A549 (cell line): ENCODE measurements around the gene ZFAND2B. TPM values are rescaled to one million over a fixed set of nuclear protein-coding genes. Genes with fewer than 3 reads are reported as not detected.

Experiments used
- ATAC-seq, 2 experiments: fragments of 200-7000 bp in 1 of 2; fragments of >200 bp in 1 of 2; cut with Nextera tagmentation in 1 of 2; cut with Tn5 transposase in 1 of 2; 3 replicates each; pipeline versions ENCODE4 v1.8.0 to v1.9.1; 2018 to 2020; ENCODE audit warnings: mild to moderate bottlenecking in 1 of 2, moderate library complexity in 1 of 2
- CTCF ChIA-PET: fragments of 300-600 bp; sonication (Branson Sonifier 250); formaldehyde crosslinking; extraction: SDS; loops from one replicate; lab custom pipeline; 2021; ENCODE audit warnings: antibody characterized with exemption, inconsistent platforms; lab: Yijun Ruan, JAX
- POLR2A ChIA-PET: fragments of 350-600 bp; formaldehyde crosslinking; extraction: SDS; loops from one replicate; lab custom pipeline; 2021; ENCODE audit warnings: antibody characterized with exemption, inconsistent platforms; lab: Yijun Ruan, JAX
- DNase-seq, 2 experiments: peaks; one replicate each; pipeline versions ENCODE4 v3.0.0 to v3.0.0-alpha.2; 2011 to 2016; ENCODE audit warnings: low read depth in 1 of 2, low spot score in 1 of 2
- FAIRE-seq: peaks from 2 replicates; lab custom pipeline; 2011; peaks lifted over from hg19 to GRCh38; lab: Jason Lieb, UNC
- H3K27ac ChIP-seq, 2 experiments: fragments of >200 bp; sonication (Bioruptor Twin); formaldehyde crosslinking; 3 replicates each; pipeline ENCODE4 v1.5.1; 2016 to 2017
- H3K4me1 ChIP-seq: fragments of >200 bp; sonication (Bioruptor Twin); formaldehyde crosslinking; 3 replicates; pipeline ENCODE4 v1.6.1; 2016
- H3K4me2 ChIP-seq: fragments of >200 bp; sonication (Bioruptor Twin); formaldehyde crosslinking; 3 replicates; pipeline ENCODE4 v1.6.1; 2016
- H3K4me3 ChIP-seq: fragments of >200 bp; sonication (Bioruptor Twin); formaldehyde crosslinking; 3 replicates; pipeline ENCODE4 v1.5.1; 2016
- H3K9me3 ChIP-seq: fragments of >200 bp; sonication (Bioruptor Twin); formaldehyde crosslinking; 3 replicates; pipeline ENCODE4 v1.6.1; 2016
- BHLHE40 ChIP-seq: IDR thresholded peaks from 2 replicates; pipeline ENCODE4 v1.6.1; 2012; ENCODE audit warnings: low read depth, low read length, inconsistent platforms
- CHD4 ChIP-seq: fragments of 200-600 bp; sonication (generic); IDR thresholded peaks from 2 replicates; pipeline ENCODE4 v1.6.1; 2016; ENCODE audit warnings: antibody characterized with exemption, mild to moderate bottlenecking, borderline replicate concordance
- EHF ChIP-seq: fragments of 250-450 bp; sonication (Bioruptor Pico); IDR thresholded peaks from 2 replicates; pipeline ENCODE4 v1.5.0; 2020; ENCODE audit warnings: mild to moderate bottlenecking
- ELK1 ChIP-seq: fragments of 150-350 bp; IDR thresholded peaks from 2 replicates; pipeline ENCODE4 v1.6.1; 2014; ENCODE audit warnings: low read depth, mild to moderate bottlenecking, low read length
- ESRRA ChIP-seq: fragments of 150-350 bp; IDR thresholded peaks from 2 replicates; pipeline ENCODE4 v1.6.1; 2014; ENCODE audit warnings: mild to moderate bottlenecking, low read length, borderline replicate concordance
- FOSL2 ChIP-seq, 2 experiments: fragments of 450-650 bp in 1 of 2; fragments of >200 bp in 1 of 2; sonication (Bioruptor Twin) in 1 of 2; formaldehyde crosslinking; IDR thresholded peaks; 2 replicates each; pipeline versions ENCODE4 v1.5.0 to v1.6.1; 2016 to 2020; ENCODE audit warnings: mild to moderate bottlenecking in 1 of 2, moderate library complexity in 1 of 2
- FOXS1 ChIP-seq: fragments of 250-450 bp; sonication (Bioruptor Pico); IDR thresholded peaks from 2 replicates; pipeline ENCODE4 v1.5.0; 2020; ENCODE audit warnings: mild to moderate bottlenecking, moderate library complexity
- HDAC2 ChIP-seq: fragments of 200-600 bp; sonication (generic); IDR thresholded peaks from 2 replicates; pipeline ENCODE4 v1.6.1; 2016
- HEYL ChIP-seq: fragments of 250-450 bp; sonication (Bioruptor Pico); IDR thresholded peaks from 2 replicates; pipeline ENCODE4 v1.8.0; 2021; ENCODE audit warnings: mild to moderate bottlenecking, moderate library complexity
- HOXA7 ChIP-seq: fragments of 250-450 bp; sonication (Bioruptor Pico); IDR thresholded peaks from 2 replicates; pipeline ENCODE4 v1.5.0; 2020; ENCODE audit warnings: mild to moderate bottlenecking, moderate library complexity
- HOXB13 ChIP-seq: fragments of 250-450 bp; sonication (Bioruptor Pico); IDR thresholded peaks from 2 replicates; pipeline ENCODE4 v1.5.0; 2020; ENCODE audit warnings: low read depth, mild to moderate bottlenecking, moderate library complexity
- KDM5A ChIP-seq: fragments of 200-600 bp; sonication (generic); IDR thresholded peaks from 2 replicates; pipeline ENCODE4 v1.6.1; 2016; ENCODE audit warnings: antibody characterized with exemption, mild to moderate bottlenecking
- MAZ ChIP-seq: fragments of 150-350 bp; IDR thresholded peaks from 2 replicates; pipeline ENCODE4 v1.6.1; 2014; ENCODE audit warnings: antibody characterized with exemption, low read depth, low read length, borderline replicate concordance
- NR3C1 ChIP-seq: fragments of >200 bp; sonication (Bioruptor Twin); formaldehyde crosslinking; IDR thresholded peaks from 3 replicates; pipeline ENCODE4 v1.6.1; 2017
- PHF8 ChIP-seq: fragments of 200-600 bp; sonication (generic); IDR thresholded peaks from 2 replicates; pipeline ENCODE4 v1.6.1; 2016; ENCODE audit warnings: low read depth, mild to moderate bottlenecking, antibody characterized with exemption, moderate library complexity, borderline replicate concordance
- RAD21 ChIP-seq, 2 experiments: fragments of >200 bp in 1 of 2; sonication (Bioruptor Twin) in 1 of 2; formaldehyde crosslinking in 1 of 2; IDR thresholded peaks in 1 of 2; conservative IDR thresholded peaks in 1 of 2; 2 replicates in 1 of 2; 3 replicates in 1 of 2; pipeline ENCODE4 v1.6.1; 2012 to 2018; ENCODE audit warnings: inconsistent platforms in 1 of 2
- RCOR1 ChIP-seq: fragments of 150-350 bp; IDR thresholded peaks from 2 replicates; pipeline ENCODE4 v1.6.1; 2014; ENCODE audit warnings: antibody characterized with exemption, low read length, low read depth
- RNF2 ChIP-seq: fragments of 200-600 bp; sonication (generic); IDR thresholded peaks from 2 replicates; pipeline ENCODE4 v1.6.1; 2016; ENCODE audit warnings: low read depth, mild to moderate bottlenecking, antibody characterized with exemption, moderate library complexity, borderline replicate concordance
- SMC3 ChIP-seq: fragments of >200 bp; sonication (Bioruptor Twin); formaldehyde crosslinking; IDR thresholded peaks from 3 replicates; pipeline ENCODE4 v1.6.1; 2018; ENCODE audit warnings: inconsistent platforms
- SREBF2 ChIP-seq: fragments of 450-650 bp; IDR thresholded peaks from 2 replicates; pipeline ENCODE4 v1.6.1; 2014; ENCODE audit warnings: mild to moderate bottlenecking, moderate library complexity
- TFCP2L1 ChIP-seq: fragments of 250-450 bp; sonication (Bioruptor Pico); IDR thresholded peaks from 2 replicates; pipeline ENCODE4 v1.5.0; 2021; ENCODE audit warnings: mild to moderate bottlenecking
- ZFP36 ChIP-seq: fragments of 450-650 bp; IDR thresholded peaks from 2 replicates; pipeline ENCODE4 v1.6.1; 2014; ENCODE audit warnings: borderline replicate concordance; ENCODE audit not compliant: partially characterized antibody
- ZNF302 ChIP-seq: fragments of 250-450 bp; sonication (Bioruptor Pico); IDR thresholded peaks from 2 replicates; pipeline ENCODE4 v1.9.0; 2021; ENCODE audit warnings: inconsistent platforms, mild to moderate bottlenecking, moderate library complexity
- ZSCAN20 ChIP-seq: fragments of 250-450 bp; sonication (Bioruptor Pico); IDR thresholded peaks from 2 replicates; pipeline ENCODE4 v1.8.0; 2022; ENCODE audit warnings: mild to moderate bottlenecking, moderate library complexity
- whole genome bisulfite sequencing: methylation state at CpG from one replicate; pipeline ENCODE4 v1.1.6; 2017; ENCODE audit errors: missing lambda C conversion rate; 5-methylcytosine and 5-hydroxymethylcytosine counted together
- polyA plus RNA-seq, 4 experiments: library from polyadenylated mRNA; depleted of rRNA in 3 of 4; stranded (reverse); fragments of >200 nt; fragmentation: RNase III in 1 of 4; extraction: RNeasy Plus Mini Kit Qiagen cat#74134 plus additional on column Dnase treatment in 1 of 4; gene quantifications; 2 replicates in 3 of 4; 3 replicates in 1 of 4; pipeline ENCODE4 v1.2.3, GENCODE V29; 2011 to 2017
- TF ChIP-seq, protein P1 (sequence below): IDR thresholded peaks from 2 replicates; pipeline ENCODE4 v1.6.1; 2012
- TF ChIP-seq, protein P2 (sequence below): fragments of 200-600 bp; sonication (generic); IDR thresholded peaks from 2 replicates; pipeline ENCODE4 v1.6.1; 2016; ENCODE audit warnings: antibody characterized with exemption, mild to moderate bottlenecking, moderate library complexity

The ZFAND2B gene
- polyA plus RNA-seq, 2 of the 4 experiments (the other 2 are of a cell fraction), result 21.2 to 29.1 TPM

- Histone ChIP-seq H3K9me3 (no peaks in the 10 kb centered on the region), H3K4me1 (peaks cover 30% of the 10 kb centered on the region), H3K4me2 (peak overlapping the region; percentile 93), H3K27ac (peak overlapping the region; percentile 92 to 95), H3K4me3 (no peak overlapping the region)
- ChIA-PET POLR2A (interaction anchor here (3.8 kb wide), 1 partner anchor 57 kb away, joined by 19 read pairs; no protein-coding TSS in a partner anchor), CTCF (interaction anchor here (1.0 to 7.3 kb wide), 8 partner anchors 8 to 82 kb away, joined by 4 to 79 read pairs (median 6); partner anchors contain the start of genes ANKZF1, ATG9A and DNAJB2)
- no peak for FAIRE-seq
- 93% methylated on average over 6 of the region's 6 CpGs for WGBS
- DNase-seq, result no peak
- ATAC-seq, result no peak
- no peak for TF ChIP-seq BHLHE40
- TF ChIP-seq ESRRA, result no peak
- TF ChIP-seq RNF2, result no peak
- TF ChIP-seq TFCP2L1 (CRISPR knock-in tag), result no peak
- TF ChIP-seq KDM5A, result no peak
- no peak for TF ChIP-seq ZFP36
- TF ChIP-seq SREBF2, result no peak
- no peak for TF ChIP-seq RCOR1
Observed at GRCh38 chr2:219216535-219216915, 9.9 kb downstream of the ZFAND2B start.

DNA sequence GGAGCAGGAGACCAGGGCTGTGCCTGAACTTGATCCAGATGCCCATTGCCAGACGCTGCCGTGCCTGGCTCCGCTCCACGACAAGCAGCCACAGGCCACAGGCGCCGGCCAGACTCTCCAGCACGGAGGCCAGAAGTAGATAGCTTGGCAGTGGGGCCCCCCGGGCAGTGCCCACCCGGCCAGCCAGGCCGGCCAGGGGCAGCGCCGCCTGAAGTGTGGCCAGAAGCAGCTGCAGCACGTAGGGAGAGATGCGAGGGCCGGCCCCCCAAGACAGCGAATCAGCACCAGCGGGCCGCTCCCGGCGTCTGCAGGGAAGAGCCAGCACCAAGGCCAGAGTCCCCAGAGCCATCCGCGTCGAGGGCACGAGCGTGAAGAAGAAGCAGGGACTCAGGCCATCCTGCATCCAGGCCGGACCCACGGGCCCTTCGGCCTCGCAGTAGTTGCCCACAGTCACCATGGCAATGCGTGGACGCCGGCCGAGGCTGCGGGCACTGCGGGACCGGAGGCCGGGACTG, 11.7 kb downstream of the ZFAND2B start:
- Histone ChIP-seq H3K9me3 (no peaks in the 10 kb centered on the region), H3K4me3 (peak overlapping the region; percentile 65), H3K4me2 (peak overlapping the region; percentile 93), H3K4me1 (peaks cover 30% of the 10 kb centered on the region), H3K27ac (peak overlapping the region; percentile 92 to 95)
- DNase-seq, result peak; percentile 48 to 80
- POLR2A ChIA-PET, result interaction anchor here (0.5 to 3.8 kb wide), 12 partner anchors 9 to 222 kb away, joined by 3 to 25 read pairs (median 8); partner anchors contain the start of genes ANKZF1, ATG9A, CNPPD1 and DNAJB2
- no peak for FAIRE-seq
- CTCF ChIA-PET, result interaction anchor here (0.6 to 7.3 kb wide), 12 partner anchors 19 to 312 kb away, joined by 3 to 79 read pairs (median 4); partner anchors contain the start of gene DNAJB2
- no peak for TF ChIP-seq HEYL (CRISPR knock-in tag)
- TF ChIP-seq RAD21 (conservative IDR thresholded peaks at IDR 0.05 in 1 of 2, IDR thresholded peaks at IDR 0.05 in 1 of 2), result peak in 1 of 2 experiments; percentile 13; a peak in 1 of 5 replicates
- TF ChIP-seq MAZ, result no peak
- TF ChIP-seq FOSL2 (IDR thresholded peaks at IDR 0.05), result no peak
- TF ChIP-seq FOSL2 (CRISPR knock-in tag; IDR thresholded peaks at IDR 0.05), result no peak
- no peak for TF ChIP-seq ZSCAN20 (CRISPR knock-in tag)
- no peak for TF ChIP-seq ZNF302 (CRISPR knock-in tag)
- TF ChIP-seq HOXA7 (CRISPR knock-in tag), result no peak
- TF ChIP-seq, protein P1, sequence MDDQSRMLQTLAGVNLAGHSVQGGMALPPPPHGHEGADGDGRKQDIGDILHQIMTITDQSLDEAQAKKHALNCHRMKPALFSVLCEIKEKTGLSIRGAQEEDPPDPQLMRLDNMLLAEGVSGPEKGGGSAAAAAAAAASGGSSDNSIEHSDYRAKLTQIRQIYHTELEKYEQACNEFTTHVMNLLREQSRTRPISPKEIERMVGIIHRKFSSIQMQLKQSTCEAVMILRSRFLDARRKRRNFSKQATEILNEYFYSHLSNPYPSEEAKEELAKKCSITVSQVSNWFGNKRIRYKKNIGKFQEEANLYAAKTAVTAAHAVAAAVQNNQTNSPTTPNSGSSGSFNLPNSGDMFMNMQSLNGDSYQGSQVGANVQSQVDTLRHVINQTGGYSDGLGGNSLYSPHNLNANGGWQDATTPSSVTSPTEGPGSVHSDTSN, result no peak
- TF ChIP-seq PHF8, result no peak
- no peak for TF ChIP-seq ELK1
- TF ChIP-seq HDAC2, result no peak
- TF ChIP-seq SMC3, result no peak; the same call in 2 of the 3 replicates
- no peak for TF ChIP-seq FOXS1 (CRISPR knock-in tag)
- 0 out of 2 replicates have a peak, but pooled peaks have one; percentile 26 for TF ChIP-seq HOXB13 (CRISPR knock-in tag)
- TF ChIP-seq NR3C1, result no peak
- peak; percentile 37; the same call in 1 of the 2 replicates for TF ChIP-seq EHF
- TF ChIP-seq, protein P2, sequence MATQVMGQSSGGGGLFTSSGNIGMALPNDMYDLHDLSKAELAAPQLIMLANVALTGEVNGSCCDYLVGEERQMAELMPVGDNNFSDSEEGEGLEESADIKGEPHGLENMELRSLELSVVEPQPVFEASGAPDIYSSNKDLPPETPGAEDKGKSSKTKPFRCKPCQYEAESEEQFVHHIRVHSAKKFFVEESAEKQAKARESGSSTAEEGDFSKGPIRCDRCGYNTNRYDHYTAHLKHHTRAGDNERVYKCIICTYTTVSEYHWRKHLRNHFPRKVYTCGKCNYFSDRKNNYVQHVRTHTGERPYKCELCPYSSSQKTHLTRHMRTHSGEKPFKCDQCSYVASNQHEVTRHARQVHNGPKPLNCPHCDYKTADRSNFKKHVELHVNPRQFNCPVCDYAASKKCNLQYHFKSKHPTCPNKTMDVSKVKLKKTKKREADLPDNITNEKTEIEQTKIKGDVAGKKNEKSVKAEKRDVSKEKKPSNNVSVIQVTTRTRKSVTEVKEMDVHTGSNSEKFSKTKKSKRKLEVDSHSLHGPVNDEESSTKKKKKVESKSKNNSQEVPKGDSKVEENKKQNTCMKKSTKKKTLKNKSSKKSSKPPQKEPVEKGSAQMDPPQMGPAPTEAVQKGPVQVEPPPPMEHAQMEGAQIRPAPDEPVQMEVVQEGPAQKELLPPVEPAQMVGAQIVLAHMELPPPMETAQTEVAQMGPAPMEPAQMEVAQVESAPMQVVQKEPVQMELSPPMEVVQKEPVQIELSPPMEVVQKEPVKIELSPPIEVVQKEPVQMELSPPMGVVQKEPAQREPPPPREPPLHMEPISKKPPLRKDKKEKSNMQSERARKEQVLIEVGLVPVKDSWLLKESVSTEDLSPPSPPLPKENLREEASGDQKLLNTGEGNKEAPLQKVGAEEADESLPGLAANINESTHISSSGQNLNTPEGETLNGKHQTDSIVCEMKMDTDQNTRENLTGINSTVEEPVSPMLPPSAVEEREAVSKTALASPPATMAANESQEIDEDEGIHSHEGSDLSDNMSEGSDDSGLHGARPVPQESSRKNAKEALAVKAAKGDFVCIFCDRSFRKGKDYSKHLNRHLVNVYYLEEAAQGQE, result peak; percentile 82
- no peak for TF ChIP-seq CHD4
- ATAC-seq, result peak; percentile 84 to 85
- WGBS, result 0% methylated on average over 10 of the region's 37 CpGs
